ENCODE measurements around the gene ST14.

ST14 gene

DNA sequence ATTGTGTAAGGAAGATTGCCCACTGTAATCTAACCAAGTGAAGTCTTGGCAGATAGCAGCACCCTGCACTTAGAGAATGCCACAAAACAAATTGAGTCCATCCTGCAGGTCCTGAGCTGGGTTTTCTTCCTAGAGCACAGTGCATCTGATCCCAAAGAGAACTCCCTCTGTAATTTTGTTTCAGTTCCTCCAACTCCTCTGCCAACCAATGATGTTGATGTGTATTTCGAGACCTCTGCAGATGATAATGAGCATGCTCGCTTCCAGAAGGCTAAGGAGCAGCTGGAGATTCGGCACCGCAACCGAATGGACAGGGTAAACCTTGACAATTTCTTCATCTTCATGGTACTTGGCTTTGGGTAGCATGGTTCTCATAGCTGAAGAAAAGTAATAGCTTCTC lies 33.1 kb upstream of the ST14 start:
- Histone ChIP-seq H3K4me1 (peaks cover 0 to 25% (median 15%) of the 10 kb centered on the region in 4 donors), H3K27ac (no peak overlapping the region), H3K27me3 (no peaks in the 10 kb centered on the region), H3K9me3 (no peaks in the 10 kb centered on the region), H3K4me3 (no peak overlapping the region), H3K36me3 (peaks cover 57 to 70% (median 64%) of the 10 kb centered on the region in 3 donors)
- DNase-seq: no peak
- TF ChIP-seq, protein P1, sequence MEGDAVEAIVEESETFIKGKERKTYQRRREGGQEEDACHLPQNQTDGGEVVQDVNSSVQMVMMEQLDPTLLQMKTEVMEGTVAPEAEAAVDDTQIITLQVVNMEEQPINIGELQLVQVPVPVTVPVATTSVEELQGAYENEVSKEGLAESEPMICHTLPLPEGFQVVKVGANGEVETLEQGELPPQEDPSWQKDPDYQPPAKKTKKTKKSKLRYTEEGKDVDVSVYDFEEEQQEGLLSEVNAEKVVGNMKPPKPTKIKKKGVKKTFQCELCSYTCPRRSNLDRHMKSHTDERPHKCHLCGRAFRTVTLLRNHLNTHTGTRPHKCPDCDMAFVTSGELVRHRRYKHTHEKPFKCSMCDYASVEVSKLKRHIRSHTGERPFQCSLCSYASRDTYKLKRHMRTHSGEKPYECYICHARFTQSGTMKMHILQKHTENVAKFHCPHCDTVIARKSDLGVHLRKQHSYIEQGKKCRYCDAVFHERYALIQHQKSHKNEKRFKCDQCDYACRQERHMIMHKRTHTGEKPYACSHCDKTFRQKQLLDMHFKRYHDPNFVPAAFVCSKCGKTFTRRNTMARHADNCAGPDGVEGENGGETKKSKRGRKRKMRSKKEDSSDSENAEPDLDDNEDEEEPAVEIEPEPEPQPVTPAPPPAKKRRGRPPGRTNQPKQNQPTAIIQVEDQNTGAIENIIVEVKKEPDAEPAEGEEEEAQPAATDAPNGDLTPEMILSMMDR (IDR thresholded peaks at IDR 0.05): no peak
- intact Hi-C loops (cut with DNase I; ENCODE audit: low total_unique reads): loop anchor here (5.0 kb wide), 1 partner anchor 54 kb away; no protein-coding TSS in a partner anchor

DNA sequence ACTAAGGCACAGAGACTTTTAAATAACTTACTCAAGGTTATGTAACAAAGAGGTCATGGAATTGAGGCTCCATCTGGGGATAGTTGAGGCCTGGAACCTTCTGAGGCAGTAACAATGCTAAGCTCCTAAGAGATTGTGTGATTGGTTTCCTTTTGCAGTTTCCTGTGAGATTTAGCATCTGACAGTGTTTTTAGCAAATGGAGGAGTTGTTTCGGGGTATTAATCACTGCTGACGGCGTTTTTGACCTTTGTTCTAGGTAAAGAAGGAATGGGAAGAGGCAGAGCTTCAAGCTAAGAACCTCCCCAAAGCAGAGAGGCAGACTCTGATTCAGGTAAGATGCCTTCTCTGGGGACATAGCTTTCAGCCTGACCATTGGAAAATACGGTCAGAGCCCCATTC lies 32.1 kb upstream of the ST14 start:
- intact Hi-C loops (cut with DNase I; ENCODE audit: low total_unique reads): loop anchor here (5.0 kb wide), 1 partner anchor 55 kb away; no protein-coding TSS in a partner anchor
- H3K27ac ChIP-seq: no peak overlapping the region

DNA sequence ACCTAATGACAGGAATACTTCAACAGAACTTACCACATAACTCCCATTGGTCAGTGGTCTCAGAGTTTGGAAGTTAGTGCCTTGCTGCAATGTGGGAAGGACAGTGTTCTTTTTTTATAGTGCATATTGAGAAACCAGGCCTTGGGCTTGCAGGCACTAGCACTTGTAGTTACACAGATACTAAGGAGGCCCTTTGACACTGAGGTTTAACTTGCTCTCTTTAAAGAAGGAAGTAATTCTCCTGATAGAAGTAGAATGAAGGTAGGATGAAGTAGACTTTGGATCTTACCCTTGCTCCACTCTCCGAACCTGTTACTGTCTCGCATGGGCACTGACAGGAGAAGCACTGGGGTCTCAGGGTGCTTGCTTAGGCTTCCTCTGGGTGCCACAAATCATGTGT lies 31.0 kb upstream of the ST14 start:
- intact Hi-C loops (cut with DNase I; ENCODE audit: low total_unique reads): loop anchor here (5.0 kb wide), 1 partner anchor 56 kb away; no protein-coding TSS in a partner anchor

More for the DNA sequence above, 32.1 kb upstream of the ST14 start:
- peaks cover 0 to 22% (median 15%) of the 10 kb centered on the region in 4 donors for H3K4me1 ChIP-seq
- DNase-seq: no peak
- no peaks in the 10 kb centered on the region for H3K27me3 ChIP-seq
- TF ChIP-seq, protein P1 (IDR thresholded peaks at IDR 0.05): no peak
- H3K36me3 ChIP-seq: peaks cover 52 to 74% (median 60%) of the 10 kb centered on the region in 3 donors
- no peak overlapping the region for H3K4me3 ChIP-seq
- no peaks in the 10 kb centered on the region for H3K9me3 ChIP-seq

DNA sequence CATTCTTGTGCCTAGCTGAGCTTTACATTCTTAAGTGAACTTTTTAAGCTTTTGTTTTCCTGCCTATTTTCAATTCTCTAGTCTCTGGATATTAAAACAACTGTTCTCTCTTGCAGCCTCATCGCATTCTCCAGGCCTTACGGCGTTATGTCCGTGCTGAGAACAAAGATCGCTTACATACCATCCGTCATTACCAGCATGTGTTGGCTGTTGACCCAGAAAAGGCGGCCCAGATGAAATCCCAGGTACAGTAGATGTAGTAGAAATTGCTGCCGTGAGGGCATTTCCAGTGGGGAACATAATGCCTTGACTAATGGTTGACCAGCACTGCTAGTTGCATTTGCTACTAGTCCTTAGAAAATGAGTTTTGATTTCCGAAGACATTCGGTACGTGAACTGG lies 29.7 kb upstream of the ST14 start:
- TF ChIP-seq, protein P1 (IDR thresholded peaks at IDR 0.05): no peak
- DNase-seq: no peak
- Histone ChIP-seq H3K27ac (no peak overlapping the region), H3K36me3 (peaks cover 57 to 77% (median 66%) of the 10 kb centered on the region in 3 donors), H3K27me3 (no peaks in the 10 kb centered on the region), H3K4me3 (no peak overlapping the region), H3K9me3 (no peaks in the 10 kb centered on the region), H3K4me1 (peaks cover 0 to 6% (median 1%) of the 10 kb centered on the region in 4 donors)
- intact Hi-C loops (cut with DNase I; ENCODE audit: low total_unique reads): loop anchor here (2.0 to 5.0 kb wide), 2 partner anchors 58 to 205 kb away; no protein-coding TSS in a partner anchor

More for the DNA sequence above, 31.0 kb upstream of the ST14 start:
- Histone ChIP-seq H3K4me1 (peaks cover 0 to 19% (median 14%) of the 10 kb centered on the region in 4 donors), H3K36me3 (peaks cover 47 to 69% (median 55%) of the 10 kb centered on the region in 3 donors), H3K9me3 (no peaks in the 10 kb centered on the region), H3K4me3 (no peak overlapping the region), H3K27ac (no peak overlapping the region), H3K27me3 (no peaks in the 10 kb centered on the region)
- TF ChIP-seq, protein P1 (IDR thresholded peaks at IDR 0.05): no peak
- no peak for DNase-seq

DNA sequence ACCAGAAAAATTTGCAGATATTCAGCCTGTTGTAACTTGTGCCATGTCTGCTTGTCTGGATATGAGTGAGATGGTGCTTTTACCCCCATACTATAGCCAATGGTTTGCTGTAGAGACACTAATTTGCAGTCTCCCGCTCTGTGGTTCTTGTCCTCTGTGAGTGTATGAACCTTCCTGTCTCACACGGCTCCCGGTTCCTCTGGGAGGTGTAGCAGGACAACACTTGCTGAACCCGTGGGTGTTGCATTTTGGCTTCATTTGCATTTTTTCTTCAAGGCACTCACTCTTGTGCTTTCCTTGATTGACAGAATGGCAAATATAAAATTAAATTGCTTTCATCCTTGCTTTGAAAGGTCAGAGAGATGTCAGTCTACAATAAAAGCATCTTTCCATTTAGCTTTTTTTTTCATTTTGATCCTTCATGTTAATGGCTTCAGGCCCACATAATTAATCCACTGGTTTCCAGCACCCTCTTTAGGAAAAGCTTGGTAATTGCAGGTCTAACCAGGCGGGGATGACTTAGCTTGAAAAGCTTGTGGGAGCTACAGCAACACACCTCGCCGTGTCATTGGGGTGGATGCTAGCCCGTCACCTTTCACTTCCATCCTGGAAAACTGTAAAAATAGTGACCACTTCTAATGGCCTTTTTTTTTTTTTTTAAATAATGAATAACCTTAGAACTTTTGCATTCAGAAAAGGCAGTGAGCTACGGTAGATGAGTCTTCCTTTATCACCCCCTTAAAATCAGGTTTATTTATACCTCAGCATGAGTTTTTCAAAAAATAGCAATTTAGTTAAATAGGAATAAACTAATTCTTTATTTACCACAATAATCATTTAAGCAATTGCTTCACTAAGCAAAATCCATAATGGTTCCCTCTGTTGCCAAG lies 27.4 kb upstream of the ST14 start:
- no peaks in the 10 kb centered on the region for H3K27me3 ChIP-seq
- peaks cover 72 to 92% (median 76%) of the 10 kb centered on the region in 3 donors for H3K36me3 ChIP-seq
- no peak overlapping the region for H3K4me3 ChIP-seq
- intact Hi-C loops (cut with DNase I; ENCODE audit: low total_unique reads): loop anchor here (2.0 kb wide), 1 partner anchor 207 kb away; no protein-coding TSS in a partner anchor
- H3K4me1 ChIP-seq: no peaks in the 10 kb centered on the region
- TF ChIP-seq, protein P1 (IDR thresholded peaks at IDR 0.05): peak; percentile 84
- no peak overlapping the region for H3K27ac ChIP-seq
- DNase-seq: no peak
- H3K9me3 ChIP-seq: no peaks in the 10 kb centered on the region
